ENCODE data around the gene HECTD2. TPM values are rescaled to one million over a fixed set of nuclear protein-coding genes. Genes with fewer than 3 reads are reported as not detected.

HECTD2 gene
- total and polyA plus RNA-seq, 4 donors: 6.0 to 25.5 (median 19.8) TPM

DNA sequence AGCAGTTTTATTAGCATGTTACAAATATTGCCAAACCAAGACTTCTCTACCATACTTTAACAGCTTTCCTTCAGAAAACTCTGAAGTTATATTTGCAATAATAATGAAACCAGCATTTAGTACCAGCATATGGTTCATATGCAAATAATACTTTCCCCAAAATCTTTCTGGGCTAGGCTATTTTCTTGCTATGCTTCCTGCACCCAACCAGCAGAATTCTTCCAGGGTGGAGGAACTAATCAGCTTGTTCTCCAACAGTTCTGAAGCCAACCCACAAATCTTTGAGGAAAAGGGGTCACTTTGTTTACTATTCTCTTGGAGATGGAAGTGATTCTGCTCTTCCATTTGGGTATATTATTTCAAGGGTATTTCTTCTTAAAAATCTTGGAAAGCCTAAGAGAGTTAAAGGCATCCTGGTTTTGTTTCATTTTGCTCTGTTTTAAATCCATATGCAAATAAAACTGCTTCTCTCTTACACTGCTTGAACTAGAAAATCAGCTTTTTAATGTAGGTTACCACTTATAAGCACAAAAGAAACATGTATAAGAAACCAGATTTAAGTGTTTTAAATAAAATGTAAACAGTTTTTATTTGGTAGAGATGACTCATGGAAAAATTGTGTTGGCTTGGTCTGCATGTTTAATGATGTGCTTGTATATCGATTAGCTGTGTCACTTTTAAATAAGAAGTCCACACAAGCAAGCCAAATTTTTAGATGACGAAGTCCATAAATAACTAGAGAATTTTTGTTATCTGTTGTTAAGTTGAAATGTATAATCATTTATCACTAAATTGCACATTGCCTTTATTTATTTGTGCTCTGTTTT is 103.7 kb downstream of the HECTD2 start:
- WGBS, 2 donors: 82 to 84% methylated on average over 2 of the region's 2 CpGs
- intact Hi-C loops (cut with DNase I): no loop called here
- no peak overlapping the region for H3K27ac ChIP-seq (ENCODE audit: low read depth in 1 of 2, low read length in 2 of 2)

DNA sequence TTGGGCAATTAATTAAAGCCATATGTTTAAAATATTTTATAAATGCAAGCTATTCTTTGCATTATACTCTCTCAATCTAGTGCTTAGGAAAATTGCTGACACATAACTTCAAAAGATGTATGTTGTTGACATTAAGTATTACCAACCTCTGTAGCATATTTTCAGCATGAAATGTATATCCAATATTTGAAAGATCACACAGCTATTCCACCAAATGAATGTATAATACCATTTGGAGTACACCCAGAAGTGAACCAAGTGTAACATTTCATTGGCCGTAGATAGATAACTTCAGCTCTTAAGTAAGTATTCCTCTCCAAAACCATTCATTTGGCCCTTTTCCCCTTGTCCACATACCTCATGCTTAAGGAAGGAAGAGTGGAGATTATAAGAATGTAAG is 104.6 kb downstream of the HECTD2 start:
- H3K27me3 ChIP-seq (ENCODE audit: control insufficient read depth in 1 of 2, insufficient read depth in 2 of 2, low read length in 1 of 2): no peaks in the 10 kb centered on the region
- H3K27ac ChIP-seq (ENCODE audit: low read depth in 1 of 2, low read length in 2 of 2): no peak overlapping the region
- DNase-seq (no peak), ATAC-seq (ENCODE audit: low FRiP score) (no peak)
- no peaks in the 10 kb centered on the region for H3K4me1 ChIP-seq (ENCODE audit: control insufficient read depth in 1 of 2, insufficient read depth in 2 of 2, low read length in 2 of 2)
- H3K36me3 ChIP-seq (ENCODE audit: control insufficient read depth in 1 of 2, insufficient read depth in 2 of 2, low read length in 1 of 2): no peaks in the 10 kb centered on the region
- H3K9me3 ChIP-seq (ENCODE audit: control insufficient read depth, low read length): no peaks in the 10 kb centered on the region
- H3K4me3 ChIP-seq (ENCODE audit: low read length in 2 of 2): no peak overlapping the region
- intact Hi-C loops (cut with DNase I): no loop called here
- 93 to 96% methylated on average over 1 of the region's 1 CpG for WGBS, 2 donors

More for the DNA sequence above, 103.7 kb downstream of the HECTD2 start:
- Histone ChIP-seq H3K36me3 (ENCODE audit: control insufficient read depth in 1 of 2, insufficient read depth in 2 of 2, low read length in 1 of 2) (no peaks in the 10 kb centered on the region), H3K9me3 (ENCODE audit: control insufficient read depth, low read length) (no peaks in the 10 kb centered on the region), H3K4me3 (ENCODE audit: low read length in 2 of 2) (no peak overlapping the region), H3K27me3 (ENCODE audit: control insufficient read depth in 1 of 2, insufficient read depth in 2 of 2, low read length in 1 of 2) (no peaks in the 10 kb centered on the region), H3K4me1 (ENCODE audit: control insufficient read depth in 1 of 2, insufficient read depth in 2 of 2, low read length in 2 of 2) (no peaks in the 10 kb centered on the region)
- ATAC-seq (ENCODE audit: low FRiP score) (no peak), DNase-seq (no peak)

DNA sequence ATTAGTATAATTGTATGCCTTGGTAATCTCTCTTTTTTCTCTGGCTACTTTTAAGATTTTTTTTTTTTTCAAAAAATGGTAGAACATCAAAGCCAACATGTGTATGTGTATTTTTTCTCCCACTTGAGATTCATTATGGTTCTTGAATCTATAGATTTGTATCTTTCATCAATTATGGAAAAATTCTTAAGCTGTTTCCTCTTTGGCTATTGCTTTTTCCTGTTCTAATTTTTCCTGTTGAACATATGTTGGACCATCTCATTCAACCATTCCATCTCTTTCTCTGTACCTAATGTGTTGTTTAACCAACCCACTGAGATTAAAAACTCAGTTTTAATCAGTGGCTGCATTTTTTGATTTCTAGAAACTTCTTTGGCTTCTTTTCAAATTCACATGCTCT is 107.2 kb downstream of the HECTD2 start:
- no peaks in the 10 kb centered on the region for H3K27me3 ChIP-seq (ENCODE audit: control insufficient read depth in 1 of 2, insufficient read depth in 2 of 2, low read length in 1 of 2)
- no peak overlapping the region for H3K4me3 ChIP-seq (ENCODE audit: low read length in 2 of 2)
- ATAC-seq (ENCODE audit: low FRiP score): no peak
- H3K36me3 ChIP-seq (ENCODE audit: control insufficient read depth in 1 of 2, insufficient read depth in 2 of 2, low read length in 1 of 2): no peaks in the 10 kb centered on the region
- H3K9me3 ChIP-seq (ENCODE audit: control insufficient read depth, low read length): no peaks in the 10 kb centered on the region
- no peak for DNase-seq
- H3K4me1 ChIP-seq (ENCODE audit: control insufficient read depth in 1 of 2, insufficient read depth in 2 of 2, low read length in 2 of 2): peaks cover 0 to 3% of the 10 kb centered on the region in 2 donors
- intact Hi-C loops (cut with DNase I): no loop called here
- no peak overlapping the region for H3K27ac ChIP-seq (ENCODE audit: low read depth in 1 of 2, low read length in 2 of 2)

DNA sequence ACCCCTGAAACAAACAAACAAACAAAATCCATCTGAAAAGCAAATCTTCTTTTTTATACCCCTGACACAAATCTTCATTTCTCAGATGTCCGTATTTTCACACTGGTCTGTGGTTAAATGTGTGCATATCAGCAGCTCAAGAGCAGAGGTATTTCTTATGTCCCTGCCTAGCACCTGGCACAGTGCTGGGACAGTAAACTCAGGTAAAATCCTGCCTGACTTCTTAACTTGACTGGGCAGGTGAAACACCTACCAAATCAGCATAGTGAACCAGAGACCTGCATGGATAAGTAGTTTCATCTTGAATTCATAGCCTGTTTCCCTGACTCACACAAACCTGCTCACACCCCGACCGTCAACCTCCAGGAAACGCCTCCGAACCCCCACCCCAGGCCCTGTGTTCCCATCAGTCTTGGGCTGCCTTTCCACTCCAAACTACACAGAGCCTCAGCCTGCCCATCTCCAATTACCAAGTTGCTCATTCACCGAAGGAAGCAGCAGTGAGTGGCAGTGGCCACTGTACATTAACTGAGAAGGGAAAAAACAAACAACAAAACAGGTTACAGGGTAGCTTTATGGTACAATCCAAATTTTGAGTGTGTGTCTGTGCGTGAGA is 109.9 kb downstream of the HECTD2 start:
- Histone ChIP-seq H3K4me3 (ENCODE audit: low read length in 2 of 2) (no peak overlapping the region), H3K4me1 (ENCODE audit: control insufficient read depth in 1 of 2, insufficient read depth in 2 of 2, low read length in 2 of 2) (peaks cover 0 to 3% of the 10 kb centered on the region in 2 donors), H3K27ac (ENCODE audit: low read depth in 1 of 2, low read length in 2 of 2) (no peak overlapping the region), H3K36me3 (ENCODE audit: control insufficient read depth in 1 of 2, insufficient read depth in 2 of 2, low read length in 1 of 2) (no peaks in the 10 kb centered on the region), H3K9me3 (ENCODE audit: control insufficient read depth, low read length) (no peaks in the 10 kb centered on the region), H3K27me3 (ENCODE audit: control insufficient read depth in 1 of 2, insufficient read depth in 2 of 2, low read length in 1 of 2) (no peaks in the 10 kb centered on the region)
- 81 to 85% methylated on average over 7 of the region's 7 CpGs for WGBS, 2 donors
- DNase-seq (no peak), ATAC-seq (ENCODE audit: low FRiP score) (no peak)
- intact Hi-C loops (cut with DNase I): no loop called here

DNA sequence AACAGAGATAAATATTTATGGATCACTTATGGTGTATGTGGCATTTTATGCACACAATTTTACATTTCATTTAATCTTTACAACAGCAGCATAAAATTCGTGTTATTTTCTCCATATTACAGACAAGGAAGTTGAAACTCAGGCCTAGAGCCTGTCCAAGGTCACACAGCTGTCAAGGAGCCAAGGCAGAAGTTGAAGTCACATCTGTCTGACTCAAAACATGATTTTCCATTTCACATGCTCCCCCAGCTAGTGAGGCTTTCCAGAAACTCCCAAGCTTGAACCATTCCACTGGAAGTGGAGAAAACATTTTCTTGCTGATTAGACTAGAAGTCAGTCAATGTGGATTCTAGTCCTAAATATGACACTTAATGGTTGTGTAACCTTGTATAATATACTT is 110.5 kb downstream of the HECTD2 start:
- DNase-seq (peak in 1 of 2 donors; percentile 65), ATAC-seq (ENCODE audit: low FRiP score) (peak; percentile 78)
- Histone ChIP-seq H3K27ac (ENCODE audit: low read depth in 1 of 2, low read length in 2 of 2) (no peak overlapping the region), H3K27me3 (ENCODE audit: control insufficient read depth in 1 of 2, insufficient read depth in 2 of 2, low read length in 1 of 2) (no peaks in the 10 kb centered on the region), H3K4me1 (ENCODE audit: control insufficient read depth in 1 of 2, insufficient read depth in 2 of 2, low read length in 2 of 2) (peaks cover 0 to 3% of the 10 kb centered on the region in 2 donors), H3K4me3 (ENCODE audit: low read length in 2 of 2) (no peak overlapping the region), H3K36me3 (ENCODE audit: control insufficient read depth in 1 of 2, insufficient read depth in 2 of 2, low read length in 1 of 2) (no peaks in the 10 kb centered on the region), H3K9me3 (ENCODE audit: control insufficient read depth, low read length) (no peaks in the 10 kb centered on the region)
- 20 to 25% methylated on average over 1 of the region's 1 CpG for WGBS, 2 donors
- intact Hi-C loops (cut with DNase I): no loop called here

DNA sequence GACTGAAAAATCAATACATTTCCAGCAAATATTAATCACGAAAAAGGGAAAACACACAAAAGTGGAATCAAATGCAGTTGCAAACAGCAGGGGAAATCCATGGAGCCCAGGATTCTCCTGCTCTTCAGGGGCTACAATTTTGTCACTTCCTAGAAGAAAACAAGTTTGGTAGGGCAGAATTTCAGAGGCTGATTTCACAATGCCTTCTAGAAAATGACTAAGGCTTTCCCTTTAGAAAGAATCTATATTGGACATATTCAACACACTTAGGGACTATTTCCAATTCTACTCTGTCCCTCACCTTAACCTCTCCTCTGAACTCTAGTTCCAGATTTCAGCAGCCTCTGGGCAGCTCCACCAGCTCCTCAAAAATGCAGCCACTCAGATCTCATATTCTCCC is 111.3 kb downstream of the HECTD2 start:
- no peak for ATAC-seq (ENCODE audit: low FRiP score)
- peaks cover 0 to 3% of the 10 kb centered on the region in 2 donors for H3K4me1 ChIP-seq (ENCODE audit: control insufficient read depth in 1 of 2, insufficient read depth in 2 of 2, low read length in 2 of 2)
- H3K4me3 ChIP-seq (ENCODE audit: low read length in 2 of 2): no peak overlapping the region
- H3K27me3 ChIP-seq (ENCODE audit: control insufficient read depth in 1 of 2, insufficient read depth in 2 of 2, low read length in 1 of 2): no peaks in the 10 kb centered on the region
- 89 to 96% methylated on average over 1 of the region's 1 CpG for WGBS, 2 donors
- DNase-seq: no peak
- no peaks in the 10 kb centered on the region for H3K9me3 ChIP-seq (ENCODE audit: control insufficient read depth, low read length)
- no peak overlapping the region for H3K27ac ChIP-seq (ENCODE audit: low read depth in 1 of 2, low read length in 2 of 2)
- H3K36me3 ChIP-seq (ENCODE audit: control insufficient read depth in 1 of 2, insufficient read depth in 2 of 2, low read length in 1 of 2): no peaks in the 10 kb centered on the region
- intact Hi-C loops (cut with DNase I): no loop called here

DNA sequence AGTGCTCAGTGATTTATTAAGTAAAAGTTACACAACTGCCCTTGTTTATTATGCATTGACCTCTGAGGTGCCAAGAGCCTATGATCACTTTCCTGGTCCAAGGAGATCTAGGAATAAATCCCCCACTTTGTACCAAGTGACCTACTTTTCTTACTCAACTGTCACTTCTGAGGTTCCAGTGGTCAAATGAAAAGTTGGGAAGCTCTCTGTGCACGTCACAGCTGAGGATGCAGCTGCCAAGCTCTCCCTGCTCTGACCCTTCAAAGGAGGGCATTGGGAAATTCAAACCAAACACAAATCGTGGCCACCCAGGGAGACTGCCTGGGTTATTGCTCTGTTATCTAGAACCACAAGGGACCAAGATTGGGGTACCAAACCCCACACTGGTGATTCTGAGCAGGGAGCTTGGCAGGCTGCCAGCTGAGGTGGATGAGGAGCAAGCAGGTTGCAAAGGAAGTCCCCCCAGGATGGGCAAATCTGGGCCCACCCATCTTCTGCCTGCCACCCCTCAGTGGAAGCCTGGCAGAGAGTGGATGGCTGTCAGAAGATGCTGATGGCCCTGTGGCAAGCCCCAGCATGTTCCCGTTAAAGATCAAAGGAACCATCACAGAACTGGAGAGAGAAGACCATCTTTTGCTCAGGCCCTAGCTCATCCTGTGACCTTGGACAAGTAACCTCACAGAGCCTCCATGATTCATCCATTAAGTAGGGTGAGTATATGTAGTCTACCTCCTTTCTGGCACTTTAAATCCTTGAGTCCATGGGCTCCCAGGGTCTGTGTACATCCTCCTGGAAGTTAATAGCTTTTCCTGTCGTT is 116.0 kb downstream of the HECTD2 start:
- H3K27ac ChIP-seq (ENCODE audit: low read depth in 1 of 2, low read length in 2 of 2): no peak overlapping the region
- DNase-seq (peak in 1 of 2 donors; percentile 77), ATAC-seq (ENCODE audit: low FRiP score) (no peak)
- no peaks in the 10 kb centered on the region for H3K36me3 ChIP-seq (ENCODE audit: control insufficient read depth in 1 of 2, insufficient read depth in 2 of 2, low read length in 1 of 2)
- WGBS, 2 donors: 80 to 84% methylated on average over 4 of the region's 4 CpGs
- H3K27me3 ChIP-seq (ENCODE audit: control insufficient read depth in 1 of 2, insufficient read depth in 2 of 2, low read length in 1 of 2): peaks cover 0 to 3% of the 10 kb centered on the region in 2 donors
- peaks cover 0 to 3% of the 10 kb centered on the region in 2 donors for H3K4me1 ChIP-seq (ENCODE audit: control insufficient read depth in 1 of 2, insufficient read depth in 2 of 2, low read length in 2 of 2)
- no peaks in the 10 kb centered on the region for H3K9me3 ChIP-seq (ENCODE audit: control insufficient read depth, low read length)
- intact Hi-C loops (cut with DNase I): no loop called here
- H3K4me3 ChIP-seq (ENCODE audit: low read length in 2 of 2): no peak overlapping the region

DNA sequence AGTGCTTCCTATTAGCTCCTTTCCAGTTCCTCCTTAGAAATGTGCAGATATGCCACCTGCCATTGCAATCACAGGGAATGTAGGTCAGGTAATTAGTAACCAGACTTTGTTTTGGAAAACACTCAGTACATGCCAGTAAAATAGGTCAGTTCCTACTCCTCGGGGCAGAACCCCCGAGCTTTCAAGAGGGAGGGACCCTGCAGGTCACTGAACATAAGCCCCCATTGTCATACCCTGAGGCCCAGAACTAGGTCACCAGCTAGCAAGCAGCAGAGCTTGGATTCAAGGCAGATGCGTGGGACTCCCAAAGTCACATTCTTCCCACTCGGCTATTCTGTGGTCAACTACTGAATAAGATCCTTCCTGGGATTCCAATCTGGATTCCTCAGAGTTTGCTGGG is 117.9 kb downstream of the HECTD2 start:
- H3K4me3 ChIP-seq (ENCODE audit: low read length in 2 of 2): no peak overlapping the region
- 84% methylated on average over 4 of the region's 4 CpGs for WGBS, 2 donors
- DNase-seq: no peak
- no peak overlapping the region for H3K27ac ChIP-seq (ENCODE audit: low read depth in 1 of 2, low read length in 2 of 2)
- no peaks in the 10 kb centered on the region for H3K4me1 ChIP-seq (ENCODE audit: control insufficient read depth in 1 of 2, insufficient read depth in 2 of 2, low read length in 2 of 2)
- H3K36me3 ChIP-seq (ENCODE audit: control insufficient read depth in 1 of 2, insufficient read depth in 2 of 2, low read length in 1 of 2): no peaks in the 10 kb centered on the region
- ATAC-seq (ENCODE audit: low FRiP score): no peak
- intact Hi-C loops (cut with DNase I): no loop called here
- H3K9me3 ChIP-seq (ENCODE audit: control insufficient read depth, low read length): no peaks in the 10 kb centered on the region
- peaks cover 0 to 3% of the 10 kb centered on the region in 2 donors for H3K27me3 ChIP-seq (ENCODE audit: control insufficient read depth in 1 of 2, insufficient read depth in 2 of 2, low read length in 1 of 2)

Data from aorta (tissue), 5 donors.